Embryonic facial prominence (tissue), 1 donor: ENCODE data around the gene PKP4.

ENCODE experiments used
- DNase-seq: peaks from one replicate; pipeline ENCODE4 v3.0.0-alpha.2; 2016; ENCODE audit errors: extremely low spot score

Gene PKP4

GRCh38 chr2:158650646-158651357, 194.1 kb downstream of the PKP4 start:
- DNase-seq, result no peak

GRCh38 chr2:158651358-158652057, 194.8 kb downstream of the PKP4 start:
- no peak for DNase-seq

- no peak for DNase-seq
Observed at GRCh38 chr2:158655628-158656027, 198.9 kb downstream of the PKP4 start.

GRCh38 chr2:158656492-158657229, 199.9 kb downstream of the PKP4 start:
- DNase-seq, result no peak

GRCh38 chr2:158658396-158658795, 201.6 kb downstream of the PKP4 start:
- no peak for DNase-seq

GRCh38 chr2:158659483-158659882, 202.7 kb downstream of the PKP4 start:
- no peak for DNase-seq

- DNase-seq, result no peak
Observed at GRCh38 chr2:158661231-158661630, 204.5 kb downstream of the PKP4 start.

GRCh38 chr2:158662421-158662820, 205.7 kb downstream of the PKP4 start:
- DNase-seq, result no peak

- DNase-seq, result no peak
Observed at GRCh38 chr2:158663796-158664195, 207.0 kb downstream of the PKP4 start.

GRCh38 chr2:158664987-158665386, 208.2 kb downstream of the PKP4 start:
- DNase-seq, result no peak

GRCh38 chr2:158665536-158666302, 209.0 kb downstream of the PKP4 start:
- no peak for DNase-seq

GRCh38 chr2:158666969-158667368, 210.2 kb downstream of the PKP4 start:
- DNase-seq, result no peak

GRCh38 chr2:158667586-158667985, 210.8 kb downstream of the PKP4 start:
- DNase-seq, result no peak

GRCh38 chr2:158668001-158668765, 211.4 kb downstream of the PKP4 start:
- no peak for DNase-seq

- DNase-seq, result no peak
Observed at GRCh38 chr2:158670292-158670691, 213.5 kb downstream of the PKP4 start.

- DNase-seq, result no peak
Observed at GRCh38 chr2:158671360-158672245, 214.9 kb downstream of the PKP4 start.

- no peak for DNase-seq
Observed at GRCh38 chr2:158676295-158676694, 219.5 kb downstream of the PKP4 start.

GRCh38 chr2:158676696-158677095, 219.9 kb downstream of the PKP4 start:
- no peak for DNase-seq

- DNase-seq, result no peak
Observed at GRCh38 chr2:158677542-158677941, 220.8 kb downstream of the PKP4 start.

- no peak for DNase-seq
Observed at GRCh38 chr2:158681816-158682215, 225.1 kb downstream of the PKP4 start.
